HL-60/S4 treated with phorbol 12-myristate 13-acetate at 8.2 ng/mL for 4 days and 3 days (cell line): ENCODE results near the gene RAB20.
"Not testable (repeated sequence)": the region's sequence is repeated elsewhere in the genome, so short reads cannot be mapped to it uniquely, and the experiment has no call there.

Experiments
- in situ Hi-C: fragments of 300-500 bp; cut with MboI; formaldehyde crosslinking; loops from 2 replicates; pipeline ENCODE4 v1.15.0; 2022; ENCODE audit warnings: low sequenced_read_pairs

Gene RAB20

DNA sequence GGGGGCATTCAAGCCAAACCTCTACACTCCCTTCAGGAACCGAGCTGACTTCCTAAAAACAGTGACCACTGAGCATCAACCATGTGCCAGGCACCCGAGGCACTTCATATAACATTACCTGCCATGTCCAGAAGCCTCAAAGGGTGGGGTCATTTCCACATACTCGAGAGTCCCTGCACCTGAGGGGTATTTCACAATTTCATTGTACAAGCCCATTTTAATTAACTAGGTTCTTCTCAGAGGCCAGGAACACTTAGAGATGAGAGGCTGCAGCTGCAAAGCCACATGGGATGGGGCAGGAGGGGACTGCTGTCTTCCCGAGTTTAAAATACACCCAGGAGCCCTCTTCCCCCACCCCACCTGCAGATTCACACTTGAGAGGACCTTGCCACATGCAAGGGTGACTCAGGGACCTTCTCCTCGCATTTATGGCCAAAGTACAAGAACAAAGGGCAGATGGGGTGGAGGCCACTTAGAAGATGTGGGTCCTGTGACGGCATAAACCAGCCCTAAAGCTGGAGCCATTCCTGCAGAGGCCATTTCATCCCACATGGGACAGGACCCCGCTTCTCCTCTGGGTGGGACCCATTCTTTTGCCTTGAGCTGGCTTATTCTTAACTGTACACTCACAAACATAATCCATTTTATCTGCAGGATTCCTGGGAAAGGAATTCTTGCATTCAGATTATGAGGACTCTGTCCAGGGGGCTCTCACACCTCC lies 43.9 kb downstream of the RAB20 start:
- in situ Hi-C loops: no loop called here

DNA sequence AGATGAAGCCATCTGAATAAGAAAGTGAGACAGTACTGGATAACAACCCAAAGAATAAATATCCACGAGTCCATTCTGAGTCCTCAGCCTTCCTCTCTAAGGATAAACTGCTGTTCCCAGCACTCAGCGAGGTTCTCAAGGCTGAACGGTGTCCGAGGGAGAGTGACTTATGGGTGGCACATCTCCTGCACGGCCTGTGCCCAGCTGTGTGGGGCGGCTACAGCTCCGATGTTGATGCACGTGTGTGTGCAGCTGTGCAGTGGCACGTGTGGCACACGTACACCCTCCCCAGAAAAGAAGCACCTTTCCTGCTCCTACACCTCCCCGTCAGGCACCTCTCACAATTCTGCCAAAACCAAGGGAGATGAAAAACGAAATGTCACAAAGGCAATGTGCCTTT lies 45.0 kb downstream of the RAB20 start:
- in situ Hi-C loops: no loop called here

DNA sequence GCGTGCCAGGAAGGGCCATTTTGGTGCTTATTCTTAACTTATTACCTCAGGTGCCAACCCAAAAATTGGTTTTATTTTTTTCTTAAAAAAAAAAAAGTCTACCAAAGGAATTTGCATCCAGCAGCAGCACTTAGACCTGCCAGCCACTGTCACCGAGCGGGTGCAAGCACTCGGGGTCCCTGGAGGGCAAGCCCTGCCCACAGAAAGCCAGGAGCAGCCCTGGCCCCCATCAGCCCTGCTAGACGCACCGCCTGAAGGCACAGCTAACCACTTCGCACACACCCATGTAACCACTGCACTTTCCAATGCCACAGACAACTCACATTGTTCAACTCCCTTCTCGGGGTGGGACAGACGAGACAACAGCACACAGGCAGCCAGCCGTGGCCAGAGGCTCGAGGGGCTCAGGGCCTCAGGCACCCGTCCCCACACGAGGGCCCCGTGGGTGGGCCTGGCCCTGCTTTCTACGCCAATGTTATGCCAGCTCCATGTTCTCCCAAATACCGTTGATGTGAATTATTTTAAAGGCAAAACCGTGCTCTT lies 49.3 kb downstream of the RAB20 start:
- in situ Hi-C loops: no loop called here

DNA sequence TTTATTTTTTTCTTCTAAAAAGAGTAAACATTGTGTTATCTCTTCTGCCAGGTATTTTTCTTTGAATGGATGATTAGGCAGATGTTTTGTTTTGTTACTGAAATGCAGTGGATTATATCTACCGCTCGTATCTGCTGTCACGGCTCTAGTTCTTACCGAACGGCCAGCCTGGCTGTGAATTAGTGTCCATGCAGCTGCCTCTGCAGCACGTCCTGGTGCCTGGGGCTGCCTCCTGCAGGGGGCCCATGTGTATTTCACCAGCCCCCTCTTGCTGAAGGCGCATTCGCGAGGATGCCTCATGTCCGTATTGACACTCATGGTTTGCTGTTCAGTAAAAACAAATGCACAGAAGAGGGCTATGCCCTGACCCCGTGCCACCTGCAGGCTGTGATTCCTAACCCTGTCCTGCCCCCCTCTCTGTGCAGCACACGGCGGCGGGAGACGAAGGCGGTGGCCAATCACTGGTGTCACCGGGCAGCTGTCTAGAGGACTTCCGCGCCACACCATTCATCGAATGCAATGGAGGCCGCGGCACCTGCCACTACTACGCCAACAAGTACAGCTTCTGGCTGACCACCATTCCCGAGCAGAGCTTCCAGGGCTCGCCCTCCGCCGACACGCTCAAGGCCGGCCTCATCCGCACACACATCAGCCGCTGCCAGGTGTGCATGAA lies 49.9 kb downstream of the RAB20 start:
- in situ Hi-C loops: no loop called here

DNA sequence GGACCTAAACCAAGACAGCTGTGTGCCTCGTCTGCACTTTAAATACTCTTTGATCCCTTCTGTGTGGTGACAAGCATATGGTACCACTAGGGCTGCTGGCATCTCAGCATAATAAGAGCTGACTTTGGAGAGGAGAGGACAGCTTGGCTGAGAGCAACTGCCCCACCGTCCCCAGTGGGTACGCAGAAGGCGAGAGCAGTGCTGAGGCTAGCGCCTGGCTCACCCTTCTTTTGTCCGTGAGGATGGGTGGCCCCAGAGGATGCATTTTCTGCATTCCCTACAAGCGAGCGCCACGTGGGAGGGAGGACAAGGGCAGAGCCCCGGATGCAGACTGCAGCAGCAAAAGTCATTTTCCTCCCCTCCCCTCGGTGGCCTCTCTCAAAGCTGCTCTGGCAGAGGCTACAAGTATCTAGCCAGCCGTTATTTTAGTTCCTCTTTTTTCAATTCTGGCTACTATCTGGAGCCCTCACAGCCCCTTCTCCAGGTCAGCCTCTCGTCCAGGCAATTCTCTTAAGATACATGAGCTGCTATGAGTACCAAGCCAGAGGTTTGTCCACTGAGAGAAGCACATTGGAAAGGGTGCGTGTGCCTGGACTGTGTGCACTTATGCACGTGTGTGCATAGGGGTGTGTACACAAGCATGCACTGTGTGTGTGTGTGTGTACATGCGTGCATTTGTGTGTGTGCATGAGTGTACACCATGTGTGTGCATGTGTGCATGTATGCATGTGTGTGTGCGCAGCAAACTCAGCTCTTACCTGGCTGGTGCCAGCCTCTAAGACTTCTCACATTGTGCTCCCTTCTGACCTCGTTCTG lies 51.3 kb downstream of the RAB20 start:
- in situ Hi-C loops: no loop called here

DNA sequence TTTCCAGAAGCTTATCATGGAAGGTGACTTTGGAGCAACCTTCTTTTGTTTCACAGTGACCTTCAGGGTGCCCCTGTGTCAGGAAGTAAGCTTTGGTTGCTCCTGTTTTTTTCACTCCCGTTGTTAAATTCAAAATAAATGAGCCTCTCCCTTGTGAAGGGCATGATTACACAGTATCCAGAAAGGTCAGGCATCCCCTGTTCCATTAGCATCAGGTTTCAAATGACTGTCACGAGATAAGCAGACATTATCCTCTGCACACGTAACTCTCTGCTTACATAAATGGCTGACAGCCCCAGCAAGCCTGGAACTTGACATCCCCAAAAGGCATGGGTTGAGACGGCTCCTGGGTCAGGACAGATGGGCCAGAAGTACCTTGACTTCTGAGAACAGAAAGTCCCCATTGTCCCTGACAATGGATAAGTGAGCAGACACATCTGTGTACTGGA lies 52.0 kb downstream of the RAB20 start:
- in situ Hi-C loops: no loop called here

DNA sequence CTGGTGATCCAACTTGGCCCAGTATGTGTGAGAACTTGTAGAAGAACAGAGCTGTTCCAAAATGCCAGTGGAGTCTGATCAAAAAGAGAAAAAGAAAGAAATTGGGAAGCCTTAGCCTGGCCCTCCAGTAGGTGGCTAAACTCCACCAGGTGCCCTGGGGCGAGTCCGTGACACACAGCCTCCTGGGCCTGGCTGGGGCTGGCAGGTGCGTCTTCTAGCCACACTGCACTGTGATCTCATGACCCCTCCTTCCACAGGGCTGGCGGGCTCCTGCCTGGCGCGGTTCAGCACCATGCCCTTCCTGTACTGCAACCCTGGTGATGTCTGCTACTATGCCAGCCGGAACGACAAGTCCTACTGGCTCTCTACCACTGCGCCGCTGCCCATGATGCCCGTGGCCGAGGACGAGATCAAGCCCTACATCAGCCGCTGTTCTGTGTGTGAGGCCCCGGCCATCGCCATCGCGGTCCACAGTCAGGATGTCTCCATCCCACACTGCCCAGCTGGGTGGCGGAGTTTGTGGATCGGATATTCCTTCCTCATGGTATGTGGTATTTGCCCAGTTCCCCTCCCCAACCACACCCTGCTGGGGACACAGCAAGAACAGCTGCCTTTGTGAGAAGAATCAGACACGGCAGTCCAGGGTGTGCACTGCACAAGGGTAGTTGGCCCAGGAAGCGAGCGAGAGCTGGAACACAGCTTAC lies 53.7 kb downstream of the RAB20 start:
- in situ Hi-C loops: no loop called here

DNA sequence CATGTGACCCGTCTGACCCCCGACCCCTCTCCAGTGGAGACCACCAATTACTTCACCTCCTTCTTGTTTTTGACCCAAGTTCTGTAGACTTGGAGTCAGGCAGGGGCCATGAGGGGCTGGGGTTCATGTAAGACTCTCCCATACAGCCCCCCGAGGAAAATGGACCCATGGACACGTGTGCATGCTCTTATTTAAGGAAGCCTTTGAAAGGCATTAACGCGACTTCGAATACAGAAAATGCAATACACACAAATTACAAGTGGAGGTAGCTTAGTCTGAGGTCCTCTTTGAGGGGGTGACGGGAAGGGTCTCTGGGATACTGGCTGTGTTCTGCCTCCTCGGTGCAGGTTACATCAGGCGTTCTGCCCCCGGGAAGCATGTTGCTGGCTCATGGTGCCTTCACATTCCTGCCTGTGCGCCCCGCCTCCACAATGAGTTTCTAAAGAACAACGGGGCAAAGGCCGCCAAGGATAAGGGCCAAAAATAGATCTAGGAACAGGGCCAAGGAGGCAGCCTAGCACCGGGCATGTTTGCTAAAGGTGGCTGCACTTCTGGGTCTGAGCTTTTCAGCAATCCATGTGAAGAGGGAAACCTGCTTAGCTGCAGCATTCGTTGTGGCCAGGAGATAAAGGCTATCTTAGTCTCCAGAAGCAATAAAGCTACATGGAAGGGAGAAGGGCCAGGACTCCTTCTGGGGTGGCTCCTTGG lies 54.5 kb downstream of the RAB20 start:
- in situ Hi-C loops: no loop called here

DNA sequence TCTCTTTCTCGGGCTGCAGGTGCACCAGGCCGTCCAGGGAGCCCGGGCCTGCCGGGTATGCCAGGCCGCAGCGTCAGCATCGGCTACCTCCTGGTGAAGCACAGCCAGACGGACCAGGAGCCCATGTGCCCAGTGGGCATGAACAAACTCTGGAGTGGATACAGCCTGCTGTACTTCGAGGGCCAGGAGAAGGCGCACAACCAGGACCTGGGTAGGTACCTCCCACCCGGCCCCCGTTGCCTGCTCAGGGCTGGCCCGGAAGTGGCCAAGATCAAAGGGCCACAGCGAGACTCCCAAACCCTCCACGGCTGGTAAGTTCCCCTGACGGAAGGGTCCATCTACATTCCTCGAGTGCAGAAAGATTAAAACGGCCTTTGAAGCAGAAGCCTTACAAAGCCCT lies 55.1 kb downstream of the RAB20 start:
- in situ Hi-C loops: no loop called here

DNA sequence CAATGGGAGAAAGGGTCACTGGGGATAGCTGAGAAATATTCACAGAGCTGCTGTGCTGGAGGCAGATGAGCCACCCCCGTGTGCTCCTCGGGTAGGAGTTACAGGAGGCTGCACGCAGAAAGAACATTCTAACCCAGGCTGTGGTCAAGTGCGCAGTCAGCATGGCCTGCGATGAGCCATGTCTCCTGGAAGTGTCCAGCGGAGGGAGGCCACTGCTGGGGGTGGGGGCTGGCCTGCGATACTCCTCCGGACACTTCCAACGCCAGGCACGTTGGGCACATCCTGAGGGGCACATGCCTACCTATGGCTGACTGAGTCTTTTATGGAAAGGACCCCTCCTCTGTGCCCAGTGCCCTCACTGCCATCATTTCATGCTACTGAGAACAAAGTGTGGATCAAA lies 55.9 kb downstream of the RAB20 start:
- in situ Hi-C loops: no loop called here

DNA sequence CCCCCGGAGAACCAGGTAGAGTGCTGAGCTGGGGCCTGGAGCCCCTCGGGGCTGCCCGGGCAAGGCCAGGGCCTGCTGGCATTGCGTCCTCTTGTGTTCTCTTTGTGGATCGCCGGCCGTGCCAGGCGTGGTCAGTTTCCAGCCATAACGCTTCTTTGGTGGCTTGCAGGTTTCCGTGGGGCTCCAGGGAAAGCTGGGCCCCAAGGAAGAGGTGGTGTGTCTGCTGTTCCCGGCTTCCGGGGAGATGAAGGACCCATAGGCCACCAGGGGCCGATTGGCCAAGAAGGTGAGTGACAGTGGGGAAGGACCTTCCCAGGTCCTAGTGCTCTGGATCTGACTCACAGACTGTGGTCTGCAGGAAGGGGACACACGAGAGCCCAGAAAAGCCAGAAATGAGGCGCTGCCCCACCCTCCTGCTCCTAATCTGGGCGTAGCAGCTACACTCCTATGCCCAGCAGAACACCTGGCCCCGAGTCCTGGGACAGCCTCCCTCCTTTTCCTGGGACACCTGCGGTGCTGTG lies 57.5 kb downstream of the RAB20 start:
- in situ Hi-C loops: no loop called here

DNA sequence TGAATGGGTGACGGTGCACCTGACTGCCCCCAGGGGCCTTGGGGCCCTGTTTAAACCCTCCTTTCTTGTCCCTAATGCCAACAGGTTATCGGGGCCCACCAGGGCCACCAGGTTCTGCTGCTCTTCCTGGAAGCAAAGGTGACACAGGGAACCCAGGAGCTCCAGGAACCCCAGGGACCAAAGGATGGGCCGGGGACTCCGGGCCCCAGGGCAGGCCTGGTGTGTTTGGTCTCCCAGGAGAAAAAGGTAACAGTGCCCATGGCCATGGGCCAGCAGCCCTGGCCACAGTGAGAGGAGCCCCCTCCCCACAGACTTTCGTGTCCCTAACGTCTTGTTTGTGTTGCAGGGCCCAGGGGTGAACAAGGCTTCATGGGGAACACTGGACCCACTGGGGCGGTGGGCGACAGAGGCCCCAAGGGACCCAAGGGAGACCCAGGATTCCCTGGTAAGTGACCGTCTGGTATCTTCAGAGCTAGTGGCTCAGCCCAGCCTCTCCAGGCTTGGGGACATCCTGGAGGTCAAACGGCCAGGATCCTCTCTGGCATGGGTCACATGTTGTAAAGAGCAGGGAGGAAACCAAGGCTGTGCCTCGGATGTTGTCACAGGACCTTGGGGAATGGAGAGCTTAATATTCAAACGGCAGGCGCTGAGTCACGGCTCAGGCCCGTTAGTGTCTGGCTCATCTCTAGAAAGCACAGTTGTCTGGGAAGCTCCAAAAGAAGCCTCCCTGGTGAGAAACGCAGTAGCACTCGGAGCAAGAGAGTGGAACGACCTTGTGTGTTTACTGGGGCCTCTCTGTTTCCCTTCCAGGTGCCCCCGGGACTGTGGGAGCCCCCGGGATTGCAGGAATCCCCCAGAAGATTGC lies 58.3 kb downstream of the RAB20 start:
- in situ Hi-C loops: no loop called here

DNA sequence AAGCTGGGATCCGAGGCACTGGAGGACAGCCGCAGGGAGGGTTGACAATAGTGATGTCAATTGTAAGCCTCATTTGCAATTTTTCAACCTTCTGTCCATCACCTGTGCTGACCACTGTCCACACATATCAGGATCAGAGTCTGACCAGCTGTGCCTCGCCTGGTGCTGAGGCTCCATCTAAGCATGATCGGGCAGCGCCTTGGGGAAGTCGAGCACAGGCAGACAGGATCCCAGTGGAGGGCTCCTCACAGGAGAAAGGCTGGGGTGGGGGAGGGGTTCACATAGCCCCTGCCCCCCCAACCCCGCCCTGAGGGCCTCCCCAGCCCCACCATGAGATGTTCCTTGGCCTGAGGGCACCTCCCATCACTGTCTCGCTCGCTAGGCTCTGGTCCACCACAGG lies 60.3 kb downstream of the RAB20 start:
- in situ Hi-C loops: no loop called here

DNA sequence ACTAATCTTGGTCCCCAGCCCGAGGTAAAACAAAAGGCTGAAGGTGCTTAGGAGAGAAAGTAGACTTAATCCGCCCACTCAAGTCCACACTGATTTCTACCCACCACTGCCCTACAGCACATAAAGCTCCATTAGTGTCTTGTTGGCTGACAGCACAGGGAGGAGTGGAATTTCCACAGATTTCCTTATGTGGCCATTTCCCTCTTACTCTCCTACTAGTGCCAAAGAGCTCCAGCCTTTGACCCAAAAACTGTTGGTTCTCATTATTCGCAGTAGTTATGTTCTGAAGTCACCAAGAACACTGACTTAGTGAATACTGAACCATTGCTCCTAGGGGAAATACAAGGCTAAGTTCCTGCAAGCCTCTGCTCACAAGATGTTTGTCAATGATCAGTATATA lies 61.2 kb downstream of the RAB20 start:
- in situ Hi-C loops: no loop called here

DNA sequence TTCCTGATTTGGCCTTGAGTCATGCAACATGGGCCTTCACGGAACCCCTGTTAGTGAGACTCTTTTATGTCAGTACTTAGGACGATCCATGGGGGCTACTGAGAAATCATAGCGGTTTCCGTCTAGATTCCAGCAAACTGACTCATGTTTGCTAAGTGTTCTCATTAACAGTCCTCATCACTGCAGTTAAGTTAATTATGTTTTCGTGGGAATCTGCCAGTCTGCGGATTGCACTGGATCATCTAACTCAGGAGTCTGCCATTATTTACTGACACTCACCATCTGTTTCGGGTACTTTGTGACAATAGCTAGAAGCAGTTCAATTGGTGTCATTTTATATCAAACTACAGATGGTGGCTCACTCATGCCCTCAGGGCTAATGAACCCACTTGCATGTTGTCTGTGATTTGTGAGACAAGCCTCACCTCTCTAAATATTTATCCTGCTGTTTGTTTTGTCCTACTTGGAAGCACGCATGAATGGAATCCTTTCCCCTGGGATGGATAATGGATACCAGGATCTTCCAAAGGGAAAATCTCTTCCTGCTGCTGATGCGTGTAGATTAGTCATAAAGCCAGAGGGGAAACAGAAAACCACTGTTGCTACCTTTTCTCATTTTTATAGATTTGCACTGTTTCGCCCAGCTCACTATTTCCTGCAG lies 61.8 kb downstream of the RAB20 start:
- in situ Hi-C loops: no loop called here

DNA sequence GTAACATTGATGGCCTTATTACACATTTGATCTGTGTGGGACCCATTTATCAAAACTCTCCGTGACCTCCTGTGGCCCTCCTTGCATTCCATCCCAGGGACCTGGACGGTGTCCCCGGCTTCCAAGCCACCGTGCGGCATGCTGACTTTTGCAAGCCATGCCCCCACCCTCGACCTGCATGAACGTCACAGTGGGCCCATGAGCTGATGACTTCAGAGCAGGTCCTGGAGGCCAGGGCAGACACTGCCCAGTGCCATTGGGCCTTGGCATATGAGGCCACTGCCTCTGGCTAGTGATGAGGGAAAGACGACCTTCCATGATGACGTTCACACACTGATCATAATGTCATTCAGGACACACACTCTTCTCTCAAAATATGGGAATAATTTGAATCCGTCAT lies 62.8 kb downstream of the RAB20 start:
- in situ Hi-C loops: no loop called here

DNA sequence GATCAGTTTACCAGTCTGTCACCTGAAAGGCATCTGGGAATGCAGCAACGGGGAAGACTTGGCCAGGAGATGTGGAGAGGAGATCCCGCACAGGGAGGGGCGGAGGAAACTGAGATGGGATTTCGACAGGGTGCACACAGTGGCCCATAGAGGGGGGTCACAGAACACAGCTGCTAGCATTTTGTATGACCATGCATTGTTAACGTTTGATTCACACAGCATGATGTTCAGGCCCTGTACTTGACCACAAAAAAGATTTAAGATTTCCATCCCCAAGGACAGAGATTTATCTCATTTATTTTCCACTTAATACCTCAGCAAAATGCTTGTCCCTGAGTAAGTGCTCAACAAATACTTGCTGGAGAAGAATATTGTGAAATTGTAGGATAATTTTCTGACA lies 63.2 kb downstream of the RAB20 start:
- in situ Hi-C loops: no loop called here

DNA sequence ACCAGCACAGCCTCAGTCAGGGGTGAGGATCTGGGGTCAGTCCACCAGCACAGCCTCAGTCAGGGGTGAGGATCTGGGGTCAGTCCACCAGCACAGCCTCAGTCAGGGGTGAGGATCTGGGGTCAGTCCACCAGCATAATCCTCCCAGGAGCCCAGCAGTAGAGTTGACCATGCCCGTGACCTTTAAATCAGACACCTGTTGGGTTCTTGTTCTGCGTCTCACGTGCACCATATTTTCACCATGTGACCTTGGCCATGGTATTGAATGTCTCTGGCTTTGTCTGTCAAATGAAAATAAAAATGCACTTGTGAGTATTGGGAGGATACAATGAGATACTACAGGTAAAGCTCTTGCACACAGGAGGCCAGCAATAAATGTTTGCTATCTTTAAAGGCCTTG lies 63.6 kb downstream of the RAB20 start:
- in situ Hi-C loops: not testable (repeated sequence)

DNA sequence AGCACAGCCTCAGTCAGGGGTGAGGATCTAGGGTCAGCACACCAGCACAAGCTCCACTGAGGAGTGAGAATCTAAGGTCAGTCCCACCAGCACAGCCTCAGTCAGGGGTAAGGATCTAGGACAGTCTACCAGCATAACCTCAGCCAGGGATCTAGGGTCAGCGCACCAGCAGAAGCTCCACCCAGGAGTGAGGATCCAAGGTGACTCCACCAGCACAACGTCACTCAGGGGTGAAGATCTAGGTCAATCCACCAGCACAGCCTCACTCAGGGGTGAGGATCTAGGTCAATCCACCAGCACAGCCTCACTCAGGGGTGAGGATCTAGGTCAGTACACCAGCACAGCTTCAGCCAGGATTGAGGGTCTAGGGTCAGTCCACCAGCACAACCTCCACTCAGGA lies 64.5 kb downstream of the RAB20 start:
- in situ Hi-C loops: no loop called here
